H9 (cell line): ENCODE data around the gene SRSF2. TPM values are rescaled to one million over a fixed set of nuclear protein-coding genes. Genes with fewer than 3 reads are reported as not detected.

Experiments
- DNase-seq: peaks from one replicate; pipeline ENCODE4 v3.0.0-alpha.2; 2017
- H2AFZ ChIP-seq: one replicate; pipeline ENCODE4 v1.6.1; 2013; ENCODE audit warnings: mild to moderate bottlenecking, low read length, control low read depth, moderate library complexity
- H2AK5ac ChIP-seq: 2 replicates; pipeline ENCODE4 v1.6.1; 2013; ENCODE audit warnings: low read length, control low read depth, mixed read lengths; ENCODE audit not compliant: insufficient read length
- H2BK120ac ChIP-seq: one replicate; pipeline ENCODE4 v1.6.1; 2013; ENCODE audit warnings: low read depth, mild to moderate bottlenecking, low read length, control low read depth, inconsistent platforms; ENCODE audit not compliant: poor library complexity, severe bottlenecking
- H2BK12ac ChIP-seq: 2 replicates; pipeline ENCODE4 v1.6.1; 2013; ENCODE audit warnings: low read length, control low read depth, mixed read lengths, low read depth; ENCODE audit not compliant: insufficient read length
- H2BK15ac ChIP-seq: 2 replicates; pipeline ENCODE4 v1.6.1; 2013; ENCODE audit warnings: low read depth, low read length, control low read depth
- H2BK20ac ChIP-seq: one replicate; pipeline ENCODE4 v1.6.1; 2013; ENCODE audit warnings: low read depth, mild to moderate bottlenecking, low read length, control low read depth, inconsistent platforms; ENCODE audit not compliant: poor library complexity, severe bottlenecking
- H2BK5ac ChIP-seq: 2 replicates; pipeline ENCODE4 v1.6.1; 2013; ENCODE audit warnings: low read length, control low read depth, mixed read lengths; ENCODE audit not compliant: insufficient read length
- H3K14ac ChIP-seq: 2 replicates; pipeline ENCODE4 v1.6.1; 2013; ENCODE audit warnings: low read length, control low read depth; ENCODE audit not compliant: insufficient read depth
- H3K18ac ChIP-seq: 2 replicates; pipeline ENCODE4 v1.6.1; 2013; ENCODE audit warnings: low read depth, mild to moderate bottlenecking, mixed read lengths, low read length, control low read depth; ENCODE audit not compliant: insufficient read length
- H3K23ac ChIP-seq: 2 replicates; pipeline ENCODE4 v1.6.1; 2013; ENCODE audit warnings: low read length, control low read depth, mixed read lengths, low read depth; ENCODE audit not compliant: insufficient read length
- H3K23me2 ChIP-seq: 2 replicates; pipeline ENCODE4 v1.6.1; 2013; ENCODE audit warnings: low read depth, mild to moderate bottlenecking, mixed read lengths, low read length, control low read depth; ENCODE audit not compliant: insufficient read length, poor library complexity, severe bottlenecking
- H3K27ac ChIP-seq: 2 replicates; pipeline ENCODE4 v1.5.1; 2013; ENCODE audit warnings: low read length, control low read depth, mixed read lengths, low read depth; ENCODE audit not compliant: insufficient read length
- H3K27me3 ChIP-seq: 2 replicates; pipeline ENCODE4 v1.6.1; 2013; ENCODE audit warnings: low read length, control low read depth, inconsistent platforms; ENCODE audit not compliant: insufficient read depth
- H3K4ac ChIP-seq: 2 replicates; pipeline ENCODE4 v1.6.1; 2013; ENCODE audit warnings: low read depth, mild to moderate bottlenecking, control low read depth, inconsistent platforms, low read length, moderate library complexity
- H3K4me1 ChIP-seq: 2 replicates; pipeline ENCODE4 v1.6.1; 2013; ENCODE audit warnings: low read length, control low read depth, inconsistent platforms; ENCODE audit not compliant: insufficient read depth
- H3K4me2 ChIP-seq: 2 replicates; pipeline ENCODE4 v1.6.1; 2013; ENCODE audit warnings: low read length, control low read depth, mixed read lengths; ENCODE audit not compliant: insufficient read length, insufficient read depth
- H3K56ac ChIP-seq: 2 replicates; pipeline ENCODE4 v1.6.1; 2013; ENCODE audit warnings: low read depth, mild to moderate bottlenecking, mixed read lengths, low read length, control low read depth; ENCODE audit not compliant: insufficient read length
- H3K79me1 ChIP-seq: 2 replicates; pipeline ENCODE4 v1.6.1; 2013; ENCODE audit warnings: low read depth, mild to moderate bottlenecking, moderate library complexity, low read length, control low read depth, inconsistent platforms; ENCODE audit not compliant: insufficient read depth, poor library complexity, severe bottlenecking
- H3K79me2 ChIP-seq: 2 replicates; pipeline ENCODE4 v1.6.1; 2013; ENCODE audit warnings: low read length, control low read depth, inconsistent platforms; ENCODE audit not compliant: insufficient read depth
- H3K9ac ChIP-seq: 2 replicates; pipeline ENCODE4 v1.6.1; 2013; ENCODE audit warnings: low read length, control low read depth, mixed read lengths; ENCODE audit not compliant: insufficient read length; ENCODE audit errors: extremely low read depth
- H3K9me3 ChIP-seq: one replicate; pipeline ENCODE4 v1.6.1; 2013; ENCODE audit warnings: low read depth, low read length, inconsistent platforms; ENCODE audit not compliant: control insufficient read depth
- H3T11ph ChIP-seq: one replicate; pipeline ENCODE4 v1.6.1; 2013; ENCODE audit warnings: mild to moderate bottlenecking, low read length, control low read depth, inconsistent platforms
- H4K20me1 ChIP-seq: one replicate; pipeline ENCODE4 v1.6.1; 2013; ENCODE audit not compliant: control insufficient read depth, insufficient read length, insufficient read depth
- H4K5ac ChIP-seq: 2 replicates; pipeline ENCODE4 v1.6.1; 2013; ENCODE audit warnings: low read depth, mild to moderate bottlenecking, mixed read lengths, low read length, control low read depth; ENCODE audit not compliant: insufficient read length
- H4K8ac ChIP-seq: replicated peaks from 2 replicates; pipeline ENCODE4 v1.6.1; 2013; ENCODE audit warnings: low read length, control low read depth, mixed read lengths, low read depth; ENCODE audit not compliant: insufficient read length
- H4K91ac ChIP-seq: 2 replicates; pipeline ENCODE4 v1.6.1; 2013; ENCODE audit warnings: low read depth, mild to moderate bottlenecking, moderate library complexity, mixed read lengths, low read length, control low read depth; ENCODE audit not compliant: insufficient read length
- H3K27ac Mint-ChIP-seq, 3 experiments: 2 replicates in 2 of 3; 3 replicates in 1 of 3; pipeline ENCODE4 v1.8.0; 2020 to 2021; ENCODE audit warnings: mixed read lengths in 3 of 3, mild to moderate bottlenecking in 1 of 3, moderate library complexity in 1 of 3
- H3K27me3 Mint-ChIP-seq: 2 replicates; pipeline ENCODE4 v1.8.0; 2021; ENCODE audit warnings: low read depth, mild to moderate bottlenecking, moderate library complexity, mixed read lengths
- H3K36me3 Mint-ChIP-seq, 3 experiments: 2 replicates in 2 of 3; 3 replicates in 1 of 3; pipeline ENCODE4 v1.8.0; 2020 to 2021; ENCODE audit warnings: low read depth in 3 of 3, mixed read lengths in 3 of 3; ENCODE audit not compliant: insufficient read depth in 1 of 3
- H3K4me1 Mint-ChIP-seq, 2 experiments: 2 replicates each; pipeline ENCODE4 v1.8.0; 2020; ENCODE audit warnings: mixed read lengths in 2 of 2
- H3K4me3 Mint-ChIP-seq, 2 experiments: 2 replicates in 1 of 2; 3 replicates in 1 of 2; pipeline ENCODE4 v1.8.0; 2020 to 2021; ENCODE audit warnings: mild to moderate bottlenecking in 2 of 2, mixed read lengths in 2 of 2, moderate library complexity in 1 of 2
- H3K9me3 Mint-ChIP-seq, 2 experiments: 2 replicates in 1 of 2; 3 replicates in 1 of 2; pipeline ENCODE4 v1.8.0; 2020; ENCODE audit warnings: mild to moderate bottlenecking in 2 of 2, mixed read lengths in 2 of 2, moderate library complexity in 1 of 2
- CTCF ChIP-seq: fragments of 200-600 bp; sonication (generic); conservative IDR thresholded peaks from 3 replicates; pipeline ENCODE4 v1.8.0; 2021; ENCODE audit warnings: antibody characterized with exemption, mild to moderate bottlenecking
- WGBS: extraction: QIAGEN DNeasy Blood & Tissue Kit; methylation state at CpG from one replicate; pipeline ENCODE4 v1.1.7; 2013; ENCODE audit warnings: missing lambda C conversion rate, low lambda C conversion rate, mixed read lengths; ENCODE audit not compliant: insufficient read length; ENCODE audit errors: extremely low coverage; 5-methylcytosine and 5-hydroxymethylcytosine counted together
- total RNA-seq: library from RNA; stranded (reverse); gene quantifications from 2 replicates; pipeline ENCODE4 v1.2.1, GENCODE V29; 2021

Gene SRSF2
- total RNA-seq, 1 experiment from 2014 or later = 578 TPM

DNA sequence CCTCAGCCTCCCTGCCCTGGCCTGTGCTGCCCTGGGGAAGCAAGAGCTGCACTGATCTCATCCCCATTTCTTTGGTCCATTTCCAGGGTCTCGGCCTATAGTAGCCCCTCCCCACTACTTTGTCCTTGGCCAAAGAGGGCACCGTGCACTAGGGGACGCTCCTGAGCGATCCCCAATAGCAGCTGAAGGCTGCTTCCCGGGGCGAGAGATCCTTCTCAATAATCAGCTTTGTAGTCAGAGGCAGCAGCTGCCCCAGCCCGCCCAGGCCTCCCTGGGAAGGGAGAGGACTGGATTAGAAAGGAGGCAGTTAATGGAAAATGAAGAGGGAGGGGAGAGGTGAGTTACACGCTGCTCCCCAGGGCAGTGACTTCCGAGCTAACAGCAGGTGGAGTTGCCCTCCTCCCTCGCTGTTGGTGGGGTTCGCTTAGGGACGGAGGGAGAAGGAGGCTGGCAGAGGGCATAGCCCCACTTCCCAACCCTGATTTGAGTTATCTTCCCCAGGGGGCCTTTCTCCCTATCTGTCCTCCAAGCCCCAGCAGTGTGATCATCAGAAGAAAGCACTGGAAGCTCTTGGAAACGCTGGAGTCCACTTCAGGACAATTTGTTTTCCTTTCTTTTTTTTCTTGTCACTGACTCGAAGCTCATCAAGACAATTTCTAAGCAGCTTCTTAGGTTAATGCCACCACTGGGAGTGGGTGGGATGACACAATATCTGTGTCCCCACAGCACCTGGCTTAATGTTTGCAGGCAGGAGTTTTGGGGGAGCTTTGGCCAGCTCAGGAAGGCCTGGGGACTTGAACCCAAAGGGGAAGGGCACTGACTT, 28.9 kb downstream of the SRSF2 start:
- Histone ChIP-seq H3K4ac (no peak overlapping the region), H4K5ac (no peak overlapping the region), H2BK15ac (no peak overlapping the region), H3K79me2 (no peaks in the 10 kb centered on the region), H4K8ac (no peak overlapping the region), H3K79me1 (no peaks in the 10 kb centered on the region), H3K18ac (no peak overlapping the region), H3K9ac (no peak overlapping the region), H3K27me3 (no peaks in the 10 kb centered on the region; the same call in 1 of the 2 replicates), H3K56ac (no peak overlapping the region), H3K4me1 (peaks cover 3% of the 10 kb centered on the region; the same call in 1 of the 2 replicates), H2BK20ac (no peak overlapping the region), H4K20me1 (no peaks in the 10 kb centered on the region), H3K27ac (no peak overlapping the region), H3T11ph (no peak overlapping the region), H2BK120ac (no peak overlapping the region), H2AK5ac (no peak overlapping the region), H2BK12ac (no peak overlapping the region), H2AFZ (no peak overlapping the region), H3K4me2 (no peak overlapping the region), H3K9me3 (no peaks in the 10 kb centered on the region), H2BK5ac (no peak overlapping the region), H3K14ac (no peak overlapping the region), H3K23ac (no peak overlapping the region), H4K91ac (no peak overlapping the region), H3K23me2 (peaks cover 4% of the 10 kb centered on the region)
- H3K36me3 Mint-ChIP-seq = no peaks in the 10 kb centered on the region; a peak in 1 of 7 replicates
- H3K4me1 Mint-ChIP-seq = peaks cover 33 to 35% of the 10 kb centered on the region in 2 experiments
- peak; percentile 93 for DNase-seq
- H3K9me3 Mint-ChIP-seq = no peaks in the 10 kb centered on the region
- H3K4me3 Mint-ChIP-seq = peak overlapping the region in 1 of 2 experiments; percentile 82; a peak in 2 of 5 replicates
- H3K27ac Mint-ChIP-seq = peak overlapping the region in 1 of 3 experiments; percentile 66; a peak in 2 of 7 replicates
- no CpG with 5 or more reads among the region's 14 CpGs for WGBS
- peaks cover 18% of the 10 kb centered on the region for H3K27me3 Mint-ChIP-seq
- peak; percentile 89 for TF ChIP-seq CTCF
